Smooth muscle cell (in vitro differentiated cells): ENCODE results near the gene UPF3B. TPM values are rescaled to one million over a fixed set of nuclear protein-coding genes. Genes with fewer than 3 reads are reported as not detected.
A peak's percentile ranks its signal among the peaks of the same experiment; 100 is the strongest.

Source experiments
- DNase-seq: peaks from one replicate; lab custom pipeline; 2025; ENCODE audit not compliant: unreplicated experiment; lab: John Stamatoyannopoulos, UW
- H2AFZ ChIP-seq: fragments of 200-600 bp; sonication (generic); 2 replicates; pipeline ENCODE4 v1.6.0; 2016; ENCODE audit warnings: antibody characterized with exemption, low read depth, mild to moderate bottlenecking
- H3F3A ChIP-seq: fragments of 200-600 bp; sonication (generic); 2 replicates; pipeline ENCODE4 v1.6.0; 2017; ENCODE audit warnings: antibody characterized with exemption, low read depth
- H3K27ac ChIP-seq: fragments of 200-600 bp; sonication (generic); 2 replicates; pipeline ENCODE4 v1.5.1; 2016; ENCODE audit warnings: low read depth, mild to moderate bottlenecking
- H3K27me3 ChIP-seq: fragments of 200-600 bp; sonication (generic); 2 replicates; pipeline ENCODE4 v1.6.1; 2016; ENCODE audit warnings: low read depth, mild to moderate bottlenecking
- H3K36me3 ChIP-seq: fragments of 200-600 bp; sonication (generic); 2 replicates; pipeline ENCODE4 v1.5.1; 2016; ENCODE audit warnings: low read depth
- H3K4me1 ChIP-seq: fragments of 200-600 bp; sonication (generic); 2 replicates; pipeline ENCODE4 v1.5.1; 2016; ENCODE audit warnings: low read depth
- H3K4me2 ChIP-seq: fragments of 200-600 bp; sonication (generic); 2 replicates; pipeline ENCODE4 v1.6.0; 2016; ENCODE audit warnings: mild to moderate bottlenecking
- H3K4me3 ChIP-seq: fragments of 200-600 bp; sonication (generic); 2 replicates; pipeline ENCODE4 v1.5.1; 2016; ENCODE audit warnings: mild to moderate bottlenecking
- H3K79me2 ChIP-seq: fragments of 200-600 bp; sonication (generic); 2 replicates; pipeline ENCODE4 v1.6.0; 2016; ENCODE audit warnings: low read depth, mild to moderate bottlenecking
- H3K9ac ChIP-seq: fragments of 200-600 bp; sonication (generic); 2 replicates; pipeline ENCODE4 v1.6.0; 2016; ENCODE audit warnings: low read depth
- H3K9me3 ChIP-seq: fragments of 200-600 bp; sonication (generic); replicated peaks from 2 replicates; pipeline ENCODE4 v1.5.1; 2016; ENCODE audit warnings: low read depth
- H4K20me1 ChIP-seq: fragments of 200-600 bp; sonication (generic); 2 replicates; pipeline ENCODE4 v1.6.0; 2016; ENCODE audit warnings: low read depth
- CTCF ChIP-seq: fragments of 200-600 bp; sonication (generic); IDR thresholded peaks from 2 replicates; pipeline ENCODE4 v1.5.1; 2017; ENCODE audit warnings: borderline replicate concordance, mild to moderate bottlenecking, antibody characterized with exemption; ENCODE audit not compliant: insufficient read depth, poor library complexity, severe bottlenecking
- WGBS: methylation state at CpG from one replicate; pipeline ENCODE4 v1.1.7; 2016; ENCODE audit warnings: low lambda C conversion rate; 5-methylcytosine and 5-hydroxymethylcytosine counted together
- polyA plus RNA-seq: library from polyadenylated mRNA; unstranded; fragments of >200 nt; fragmentation: Nextera tagmentation; extraction: Ambion mirVana; gene quantifications from 2 replicates; pipeline ENCODE4 v1.2.1, GENCODE V29; 2016
- total RNA-seq: library from RNA; depleted of rRNA; stranded (reverse); fragments of >200 nt; gene quantifications from 2 replicates; pipeline ENCODE4 v1.2.3, GENCODE V29; 2014

The UPF3B gene
- total RNA-seq (2.8 and 3.7 TPM in 2 replicates), polyA plus RNA-seq (7.9 and 13.0 TPM in 2 replicates)

GRCh38 chrX:119852382-119853353 is at the start of gene UPF3B:
Gene UPF3B, minus strand, starts transcription at chrX:119852963. Its CDS starts 35 bp downstream, at chrX:119852928.
- H3K4me3 ChIP-seq, result peak within 1 kb of the TSS; percentile 73
- H3K9me3 ChIP-seq, result no peaks in the 10 kb centered on the region
- H3K79me2 ChIP-seq, result peaks cover 15% of the 10 kb centered on the region
- H3K36me3 ChIP-seq, result no peaks in the 10 kb centered on the region
- no peak for TF ChIP-seq CTCF
- no peaks in the 10 kb centered on the region for H3K4me1 ChIP-seq
- WGBS, result 32% methylated on average over 54 of the region's 54 CpGs
- peak; percentile 65 for DNase-seq
- H3K9ac ChIP-seq, result peak within 1 kb of the TSS; percentile 72
- no peaks in the 10 kb centered on the region for H4K20me1 ChIP-seq
- H3K27me3 ChIP-seq, result no peaks in the 10 kb centered on the region
- peak within 1 kb of the TSS; percentile 89 for H2AFZ ChIP-seq
- H3F3A ChIP-seq, result no peaks in the 10 kb centered on the region
- peak within 1 kb of the TSS; percentile 65 for H3K27ac ChIP-seq
- H3K4me2 ChIP-seq, result peak within 1 kb of the TSS; percentile 87

GRCh38 chrX:119900976-119901375 is 48.2 kb upstream of the UPF3B start:
- Histone ChIP-seq H3K4me2 (no peak overlapping the region), H3K27me3 (no peaks in the 10 kb centered on the region), H3K9ac (no peak overlapping the region), H3K79me2 (no peaks in the 10 kb centered on the region), H2AFZ (no peak overlapping the region), H3F3A (no peaks in the 10 kb centered on the region), H3K4me3 (no peak overlapping the region), H3K9me3 (no peaks in the 10 kb centered on the region), H3K27ac (no peak overlapping the region), H3K4me1 (no peaks in the 10 kb centered on the region), H4K20me1 (no peaks in the 10 kb centered on the region), H3K36me3 (no peaks in the 10 kb centered on the region)
- WGBS, result 48% methylated on average over 1 of the region's 1 CpG
- TF ChIP-seq CTCF, result no peak
- no peak for DNase-seq

GRCh38 chrX:119899125-119899524 is 46.4 kb upstream of the UPF3B start:
- WGBS, result 33% methylated on average over 2 of the region's 2 CpGs
- H3K27ac ChIP-seq, result no peak overlapping the region

More at GRCh38 chrX:119899125-119899524, 46.4 kb upstream of the UPF3B start:
- Histone ChIP-seq H3K36me3 (no peaks in the 10 kb centered on the region), H3K9me3 (no peaks in the 10 kb centered on the region), H4K20me1 (no peaks in the 10 kb centered on the region), H3K4me1 (no peaks in the 10 kb centered on the region), H3K4me2 (no peak overlapping the region), H2AFZ (no peak overlapping the region), H3K9ac (no peak overlapping the region), H3K27me3 (no peaks in the 10 kb centered on the region), H3F3A (no peaks in the 10 kb centered on the region), H3K4me3 (no peak overlapping the region), H3K79me2 (no peaks in the 10 kb centered on the region)
- no peak for DNase-seq
- TF ChIP-seq CTCF, result no peak
